Muscle of leg (tissue), 11 donors: ENCODE measurements around the gene ITIH6. TPM values are rescaled to one million over a fixed set of nuclear protein-coding genes. Genes with fewer than 3 reads are reported as not detected.
"Not testable (repeated sequence)": the region's sequence is repeated elsewhere in the genome, so short reads cannot be mapped to it uniquely, and the experiment has no call there.

Experiments used
- DNase-seq: peaks from one replicate; pipeline ENCODE4 v3.0.0; 2013
- H3K27ac ChIP-seq: one replicate; pipeline ENCODE4 v1.5.1; 2013; ENCODE audit warnings: mild to moderate bottlenecking, low read length, control low read depth
- H3K27me3 ChIP-seq: one replicate; pipeline ENCODE4 v1.6.1; 2013; ENCODE audit warnings: low read length; ENCODE audit not compliant: control insufficient read depth, insufficient read depth
- H3K36me3 ChIP-seq: one replicate; pipeline ENCODE4 v1.6.1; 2013; ENCODE audit warnings: low read length; ENCODE audit not compliant: control insufficient read depth, insufficient read depth
- H3K4me1 ChIP-seq: one replicate; pipeline ENCODE4 v1.6.1; 2013; ENCODE audit warnings: low read length; ENCODE audit not compliant: control insufficient read depth, insufficient read depth
- H3K4me3 ChIP-seq: one replicate; pipeline ENCODE4 v1.5.1; 2013; ENCODE audit warnings: low read length, control low read depth
- H3K9me3 ChIP-seq: replicated peaks from 2 replicates; pipeline ENCODE4 v1.6.1; 2013; ENCODE audit warnings: low read depth, low read length; ENCODE audit not compliant: control insufficient read depth
- WGBS: methylation state at CpG from one replicate; pipeline ENCODE4 v1.1.5; 2013; ENCODE audit warnings: missing lambda C conversion rate; ENCODE audit not compliant: insufficient coverage; 5-methylcytosine and 5-hydroxymethylcytosine counted together
- polyA plus RNA-seq, 8 donors: library from polyadenylated mRNA; unstranded; fragments of 120-200 nt; gene quantifications; one replicate each; pipeline versions ENCODE4 v1.2.1 to v1.2.3, GENCODE V29; 2013; ENCODE audit warnings: inconsistent platforms in 1 of 8, low replicate concordance in 1 of 8; ENCODE audit not compliant: insufficient read length in 8 of 8, insufficient read depth in 1 of 8
- total RNA-seq: library from RNA; stranded (reverse); fragments of 120-200 nt; gene quantifications from one replicate; pipeline ENCODE4 v1.2.4, GENCODE V29; 2013

ITIH6 gene
- total and polyA plus RNA-seq, 9 donors: 0.22 to 1.4 (median 0.89) TPM

DNA sequence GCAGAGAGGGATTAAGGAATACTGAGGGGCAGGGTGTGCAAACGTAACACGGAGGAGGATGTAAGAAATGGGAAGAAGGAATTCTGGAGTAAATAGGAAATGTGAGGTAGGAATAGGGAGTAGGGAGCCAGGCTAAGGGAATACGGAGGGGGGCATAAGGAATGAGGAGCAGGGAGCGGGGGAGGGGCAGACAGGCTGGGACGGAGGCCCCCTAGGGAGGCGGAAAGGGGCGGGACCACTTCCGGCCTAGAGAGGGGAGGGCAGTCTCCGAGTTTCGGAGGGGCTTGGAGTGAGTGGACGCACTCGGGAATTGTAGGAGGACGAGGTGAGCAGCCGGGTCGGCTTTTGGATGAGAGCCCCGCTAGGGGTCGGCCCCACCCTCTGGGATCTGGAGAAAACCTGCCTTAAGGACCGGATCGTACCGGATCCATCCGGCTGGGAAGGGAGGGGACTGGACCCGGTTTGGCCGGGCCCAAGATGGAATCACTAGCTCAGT lies 10.1 kb upstream of the ITIH6 start:
- no peak for DNase-seq
- peak overlapping the region; percentile 98 for H3K27ac ChIP-seq

DNA sequence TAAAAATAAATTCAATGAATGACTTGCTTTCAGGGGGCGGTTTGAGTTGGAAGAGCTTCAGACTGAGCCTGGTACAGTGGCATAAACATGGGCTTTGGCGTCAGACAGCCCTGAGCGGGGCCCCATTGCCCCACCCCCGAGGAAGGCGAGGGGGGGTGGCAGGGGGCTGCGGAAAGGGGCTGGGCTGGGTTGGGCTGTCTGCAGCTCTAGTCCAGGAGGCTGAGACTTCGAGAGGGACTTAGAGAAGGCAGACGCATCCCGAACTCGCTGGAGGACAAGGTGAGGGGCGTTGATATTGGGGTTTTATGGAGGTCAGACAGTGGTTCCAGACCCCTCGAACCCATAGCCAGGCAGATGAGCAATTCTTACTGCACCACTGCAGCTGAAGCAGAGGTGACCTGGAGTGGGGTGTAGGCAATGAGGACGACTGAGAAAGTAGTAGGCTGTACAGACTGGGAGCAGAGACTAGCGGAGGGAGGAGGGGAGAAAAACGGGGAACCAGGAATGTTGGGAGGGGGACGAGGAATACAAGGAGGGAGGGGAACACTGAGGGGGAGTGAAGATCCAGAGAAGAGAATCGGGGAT lies 9.6 kb upstream of the ITIH6 start, which contains the start of gene MAGED2:
Gene MAGED2 (plus strand): TSS at position 222 of the 585 bp plus-strand sequence. CDS start 1,587 bp downstream, outside the sequence.
- 43% methylated on average over 14 of the region's 17 CpGs for WGBS
- DNase-seq: peak; percentile 87
- peaks cover 33% of the 10 kb centered on the region for H3K4me1 ChIP-seq
- H3K4me3 ChIP-seq: peak within 1 kb of the TSS; percentile 71
- H3K36me3 ChIP-seq: peaks cover 35% of the 10 kb centered on the region
- H3K9me3 ChIP-seq: no peaks in the 10 kb centered on the region
- peaks cover 3% of the 10 kb centered on the region for H3K27me3 ChIP-seq
- H3K27ac ChIP-seq: peak within 1 kb of the TSS; percentile 98

More for the DNA sequence above, 10.1 kb upstream of the ITIH6 start:
- Histone ChIP-seq H3K27me3 (peaks cover 4% of the 10 kb centered on the region), H3K4me3 (peak overlapping the region; percentile 71), H3K36me3 (peaks cover 40% of the 10 kb centered on the region), H3K4me1 (peaks cover 33% of the 10 kb centered on the region), H3K9me3 (no peaks in the 10 kb centered on the region)
- 42% methylated on average over 23 of the region's 23 CpGs for WGBS

DNA sequence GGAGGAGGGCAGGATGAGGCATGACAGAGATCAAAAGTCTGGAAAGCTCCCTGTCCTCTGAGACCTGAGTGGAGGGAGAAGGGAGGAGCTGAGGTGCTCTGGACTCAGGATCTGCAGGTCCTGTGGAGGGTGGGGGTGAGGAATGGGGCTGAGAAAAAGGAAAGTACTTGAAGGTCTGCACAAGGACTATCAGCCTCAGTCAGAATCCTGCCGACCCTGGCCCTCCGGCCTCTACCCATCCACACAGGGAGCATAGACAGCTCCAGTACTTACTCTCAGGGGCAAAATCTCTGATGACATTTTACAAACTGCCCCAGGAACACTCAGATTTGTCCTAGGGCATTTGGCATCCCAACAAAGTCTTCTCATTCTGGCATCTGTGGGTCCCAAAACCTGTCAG lies 991 bp upstream of the ITIH6 start:
- no peak for DNase-seq
- no peak overlapping the region for H3K27ac ChIP-seq
- WGBS: 83% methylated on average over 2 of the region's 2 CpGs

DNA sequence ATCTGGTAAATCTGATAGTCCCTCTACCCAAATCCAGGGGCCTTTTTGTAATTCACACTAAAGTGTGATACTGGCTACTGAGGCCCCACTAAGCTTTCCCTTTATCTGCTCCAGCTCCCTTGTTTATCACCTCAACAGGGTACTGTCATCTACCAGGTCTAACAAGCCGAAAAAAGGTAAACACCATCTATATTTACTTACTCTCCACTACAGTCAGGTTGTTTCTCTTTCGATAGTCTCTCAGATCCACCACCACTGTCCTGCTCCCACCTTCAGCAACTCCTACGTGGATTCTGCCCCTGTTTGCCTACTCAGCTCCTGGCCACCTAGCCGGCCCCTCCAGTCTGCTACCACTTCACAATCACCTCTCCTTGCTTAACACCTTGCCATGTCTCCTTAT lies 3.3 kb downstream of the ITIH6 start:
- 57% methylated on average over 3 of the region's 4 CpGs for WGBS
- no peak overlapping the region for H3K27ac ChIP-seq
- DNase-seq: no peak
- H3K27me3 ChIP-seq: peaks cover 6% of the 10 kb centered on the region
- H3K4me3 ChIP-seq: no peak overlapping the region
- H3K4me1 ChIP-seq: peaks cover 5% of the 10 kb centered on the region
- no peaks in the 10 kb centered on the region for H3K36me3 ChIP-seq
- H3K9me3 ChIP-seq: no peaks in the 10 kb centered on the region

More for the DNA sequence above, 991 bp upstream of the ITIH6 start:
- Histone ChIP-seq H3K36me3 (no peaks in the 10 kb centered on the region), H3K9me3 (no peaks in the 10 kb centered on the region), H3K4me3 (no peak overlapping the region), H3K4me1 (peaks cover 5% of the 10 kb centered on the region), H3K27me3 (peaks cover 10% of the 10 kb centered on the region)

DNA sequence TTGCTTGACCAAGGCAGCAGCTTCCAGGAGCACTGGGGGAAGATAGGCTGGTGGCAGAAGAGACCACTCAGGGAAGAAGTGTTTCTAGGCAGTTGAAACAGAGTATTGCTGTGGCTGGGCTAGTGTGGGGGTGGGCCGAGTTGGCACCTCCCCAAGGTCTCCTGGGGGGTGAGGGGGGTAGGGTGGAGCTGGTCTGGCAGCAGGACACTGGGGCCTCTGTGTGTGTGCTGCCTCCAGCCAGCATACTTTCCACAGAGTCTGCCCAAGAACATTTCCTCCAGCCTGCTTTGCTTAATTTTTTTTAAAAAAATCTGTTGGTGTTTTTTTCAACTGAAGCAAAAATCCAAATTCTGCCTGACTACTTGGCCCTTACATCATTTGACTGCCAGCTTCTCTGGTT lies 4.0 kb downstream of the ITIH6 start:
- peaks cover 8% of the 10 kb centered on the region for H3K4me1 ChIP-seq
- no peaks in the 10 kb centered on the region for H3K36me3 ChIP-seq
- no peaks in the 10 kb centered on the region for H3K9me3 ChIP-seq
- peak; percentile 86 for DNase-seq
- peak overlapping the region; percentile 20 for H3K27ac ChIP-seq
- WGBS: 20% methylated on average over 1 of the region's 1 CpG
- no peak overlapping the region for H3K4me3 ChIP-seq
- H3K27me3 ChIP-seq: peaks cover 6% of the 10 kb centered on the region

DNA sequence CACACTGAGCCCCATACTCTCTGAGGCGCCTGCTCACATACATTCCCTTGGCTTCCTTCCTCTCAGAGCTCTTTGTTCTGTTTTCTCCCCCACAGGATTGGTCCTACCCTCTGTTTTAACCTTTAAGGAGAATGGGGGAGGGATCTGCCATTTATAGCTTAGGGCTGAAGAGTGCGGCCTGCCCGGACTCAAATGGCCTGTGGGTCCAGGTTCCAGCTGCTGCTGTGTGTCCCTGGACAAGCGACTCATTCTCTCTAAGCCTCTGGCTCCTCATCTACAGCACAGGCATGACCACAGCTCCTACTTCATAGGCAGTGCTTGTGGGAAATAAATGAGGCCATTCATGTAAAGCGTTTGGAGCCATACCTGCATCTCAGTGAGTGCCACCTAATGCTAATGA lies 8.7 kb downstream of the ITIH6 start:
- DNase-seq: peak; percentile 29
- not testable (repeated sequence) for H3K36me3 ChIP-seq, H3K9me3 ChIP-seq, H3K27me3 ChIP-seq, H3K4me3 ChIP-seq
- WGBS: no CpG with 5 or more reads among the region's 5 CpGs
- H3K4me1 ChIP-seq: peaks cover 11% of the 10 kb centered on the region
- H3K27ac ChIP-seq: peak overlapping the region; percentile 67

DNA sequence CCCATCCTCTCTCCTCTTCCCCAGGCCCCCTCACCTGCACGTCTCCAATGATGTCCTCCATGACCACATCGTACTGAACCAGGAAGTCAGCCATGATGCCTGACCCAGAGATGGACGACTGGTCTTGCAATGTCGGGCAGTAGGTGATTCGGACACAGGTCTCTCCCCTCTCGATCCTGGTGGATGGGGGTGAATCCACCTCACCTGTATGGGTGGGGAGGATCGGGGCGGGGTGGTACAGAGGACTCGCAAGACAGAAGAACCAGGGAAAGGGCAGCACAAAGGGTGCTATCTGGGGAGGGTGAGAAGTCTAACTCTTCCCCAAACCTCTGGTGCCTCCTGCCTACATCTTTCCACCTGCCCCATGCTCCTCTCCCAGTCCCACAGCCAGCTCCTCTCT lies 9.6 kb downstream of the ITIH6 start:
- H3K9me3 ChIP-seq: peaks cover 3% of the 10 kb centered on the region
- H3K27ac ChIP-seq: peak overlapping the region; percentile 67
- no peak for DNase-seq
- peaks cover 6% of the 10 kb centered on the region for H3K27me3 ChIP-seq
- no peak overlapping the region for H3K4me3 ChIP-seq
- no peaks in the 10 kb centered on the region for H3K36me3 ChIP-seq
- H3K4me1 ChIP-seq: peaks cover 9% of the 10 kb centered on the region
- 71% methylated on average over 3 of the region's 9 CpGs for WGBS

DNA sequence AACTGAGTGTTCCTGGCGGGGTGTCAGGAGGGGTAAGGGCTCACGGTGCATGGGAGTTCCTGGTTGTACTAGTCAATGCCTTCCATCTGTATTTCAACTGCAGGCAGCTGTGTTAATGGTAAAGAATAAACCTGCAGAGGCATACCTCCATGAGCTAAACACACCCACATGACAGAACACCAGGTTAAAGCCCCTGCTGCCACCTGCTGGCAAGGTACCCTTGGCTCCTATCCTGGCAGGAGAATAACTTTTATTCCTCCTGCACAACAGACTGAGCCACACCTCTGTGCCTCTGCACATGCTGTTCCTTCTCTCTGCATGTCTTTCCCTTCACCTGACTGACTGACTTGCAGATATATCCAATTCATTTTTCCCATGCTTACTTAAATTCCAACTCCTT lies 11.1 kb downstream of the ITIH6 start:
- WGBS: 100% methylated on average over 1 of the region's 2 CpGs
- Histone ChIP-seq H3K9me3 (peaks cover 3% of the 10 kb centered on the region), H3K4me1 (peaks cover 9% of the 10 kb centered on the region), H3K27me3 (peaks cover 6% of the 10 kb centered on the region), H3K27ac (no peak overlapping the region), H3K4me3 (no peak overlapping the region), H3K36me3 (no peaks in the 10 kb centered on the region)
- no peak for DNase-seq

DNA sequence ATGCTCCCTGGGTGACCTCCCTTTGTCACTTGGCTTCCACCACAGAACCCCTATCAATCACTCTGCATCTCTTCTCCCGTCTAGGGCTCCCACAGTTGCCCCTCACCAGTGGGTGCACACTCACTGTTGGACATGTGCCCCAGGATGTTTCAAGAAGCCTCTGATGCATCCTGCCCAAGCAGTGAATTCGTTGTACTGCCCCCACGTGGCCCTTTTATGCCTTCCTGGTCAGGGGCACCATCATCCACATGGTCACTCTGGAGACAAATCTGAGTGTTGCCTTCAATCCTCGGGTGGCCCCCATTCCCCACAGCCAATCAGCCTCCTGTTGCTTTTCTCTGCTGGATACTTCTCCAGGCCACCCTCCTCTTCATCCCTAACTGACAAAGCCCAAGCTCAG lies 12.2 kb downstream of the ITIH6 start:
- WGBS: 36% methylated on average over 4 of the region's 4 CpGs
- no peak for DNase-seq

DNA sequence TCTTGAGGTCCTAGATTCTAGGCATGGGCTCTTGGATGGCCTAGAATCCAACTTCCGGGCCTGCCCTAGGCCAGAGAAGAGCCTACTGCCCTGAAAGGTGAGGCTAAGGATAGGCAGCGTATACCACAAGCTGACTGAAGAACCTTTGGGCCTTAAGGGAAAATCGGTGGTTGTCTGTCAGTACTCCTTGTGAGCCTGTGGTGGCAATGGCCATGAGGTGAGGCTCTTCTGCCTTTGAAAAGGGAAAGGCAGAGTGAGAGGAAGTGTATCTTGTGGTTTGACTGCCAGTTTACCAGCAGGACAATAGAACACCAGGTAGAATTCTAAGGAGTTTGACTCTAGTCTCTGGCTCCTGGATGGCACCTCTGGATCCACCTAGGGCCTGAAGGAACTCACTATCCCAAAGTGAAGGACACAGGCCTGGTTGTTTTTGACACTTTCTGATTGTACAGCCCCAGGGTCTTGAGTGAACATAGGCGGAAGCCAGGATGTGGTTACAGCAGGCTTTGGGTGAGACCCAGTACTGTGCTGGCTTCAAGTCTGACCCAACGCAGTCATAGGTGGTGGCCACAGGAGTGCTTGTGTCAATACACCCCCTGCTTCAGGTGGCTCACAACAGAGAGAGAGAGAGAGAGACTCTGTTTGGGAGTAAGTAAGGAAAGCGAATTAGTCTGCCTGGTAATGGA lies 20.9 kb downstream of the ITIH6 start:
- peak overlapping the region; percentile 49 for H3K27ac ChIP-seq
- 81% methylated on average over 4 of the region's 6 CpGs for WGBS

More for the DNA sequence above, 12.2 kb downstream of the ITIH6 start:
- H3K36me3 ChIP-seq: no peaks in the 10 kb centered on the region
- H3K4me1 ChIP-seq: peaks cover 9% of the 10 kb centered on the region
- no peak overlapping the region for H3K4me3 ChIP-seq
- H3K27ac ChIP-seq: no peak overlapping the region
- peaks cover 3% of the 10 kb centered on the region for H3K9me3 ChIP-seq
- peaks cover 4% of the 10 kb centered on the region for H3K27me3 ChIP-seq

More for the DNA sequence above, 20.9 kb downstream of the ITIH6 start:
- Histone ChIP-seq H3K36me3 (no peaks in the 10 kb centered on the region), H3K4me1 (peaks cover 31% of the 10 kb centered on the region), H3K4me3 (no peak overlapping the region), H3K9me3 (peaks cover under 1% of the 10 kb centered on the region), H3K27me3 (no peaks in the 10 kb centered on the region)
- no peak for DNase-seq
